GM12872 (cell line): ENCODE data around the gene PRKACB.

Experiments
- TF ChIP-seq, protein P1 (sequence below): IDR thresholded peaks from 3 replicates; pipeline ENCODE4 v1.5.1; 2011; ENCODE audit warnings: low read depth, mild to moderate bottlenecking, low read length, moderate library complexity; ENCODE audit not compliant: insufficient read depth

The PRKACB gene

DNA sequence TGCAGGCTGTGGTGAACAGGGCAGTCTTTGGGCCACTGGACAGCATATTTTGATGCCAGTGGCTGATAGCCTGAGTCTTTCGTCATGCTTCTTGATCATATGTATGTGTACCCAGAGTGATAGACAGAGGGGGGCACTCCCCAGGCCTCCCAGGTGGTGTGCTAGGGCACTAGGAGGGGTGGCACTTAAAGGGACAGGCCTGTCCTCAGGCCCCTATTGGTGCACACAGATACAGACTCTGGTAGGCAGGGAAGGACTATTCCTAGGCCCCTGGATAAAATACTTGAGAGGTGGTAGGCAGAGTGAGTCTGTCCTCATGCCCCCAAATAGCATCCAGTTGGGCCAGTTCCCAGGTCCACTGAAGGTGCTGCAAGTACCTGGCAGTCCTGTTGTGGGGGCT is 80.8 kb downstream of the PRKACB start:
- TF ChIP-seq, protein P1, sequence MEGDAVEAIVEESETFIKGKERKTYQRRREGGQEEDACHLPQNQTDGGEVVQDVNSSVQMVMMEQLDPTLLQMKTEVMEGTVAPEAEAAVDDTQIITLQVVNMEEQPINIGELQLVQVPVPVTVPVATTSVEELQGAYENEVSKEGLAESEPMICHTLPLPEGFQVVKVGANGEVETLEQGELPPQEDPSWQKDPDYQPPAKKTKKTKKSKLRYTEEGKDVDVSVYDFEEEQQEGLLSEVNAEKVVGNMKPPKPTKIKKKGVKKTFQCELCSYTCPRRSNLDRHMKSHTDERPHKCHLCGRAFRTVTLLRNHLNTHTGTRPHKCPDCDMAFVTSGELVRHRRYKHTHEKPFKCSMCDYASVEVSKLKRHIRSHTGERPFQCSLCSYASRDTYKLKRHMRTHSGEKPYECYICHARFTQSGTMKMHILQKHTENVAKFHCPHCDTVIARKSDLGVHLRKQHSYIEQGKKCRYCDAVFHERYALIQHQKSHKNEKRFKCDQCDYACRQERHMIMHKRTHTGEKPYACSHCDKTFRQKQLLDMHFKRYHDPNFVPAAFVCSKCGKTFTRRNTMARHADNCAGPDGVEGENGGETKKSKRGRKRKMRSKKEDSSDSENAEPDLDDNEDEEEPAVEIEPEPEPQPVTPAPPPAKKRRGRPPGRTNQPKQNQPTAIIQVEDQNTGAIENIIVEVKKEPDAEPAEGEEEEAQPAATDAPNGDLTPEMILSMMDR = no peak

DNA sequence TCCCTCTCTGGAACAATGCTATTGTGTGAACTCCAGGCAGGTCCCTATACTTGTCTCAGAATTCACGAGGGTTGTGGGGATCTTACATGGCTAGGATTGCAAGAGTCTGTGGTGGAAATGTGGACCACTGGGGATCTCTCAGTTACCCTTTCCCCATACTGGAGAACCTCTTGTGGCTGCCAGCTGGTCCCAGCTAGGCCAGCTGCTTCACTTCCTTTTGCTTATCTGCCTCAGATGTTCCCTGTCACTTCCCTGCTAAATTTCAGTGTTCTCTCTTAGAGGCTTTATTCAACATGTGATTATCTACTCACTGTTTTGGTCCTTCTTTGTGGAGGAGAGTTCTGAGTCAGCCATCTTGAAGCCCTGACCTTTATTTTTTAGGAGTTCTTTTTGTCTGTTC is 81.6 kb downstream of the PRKACB start:
- TF ChIP-seq, protein P1 = no peak

DNA sequence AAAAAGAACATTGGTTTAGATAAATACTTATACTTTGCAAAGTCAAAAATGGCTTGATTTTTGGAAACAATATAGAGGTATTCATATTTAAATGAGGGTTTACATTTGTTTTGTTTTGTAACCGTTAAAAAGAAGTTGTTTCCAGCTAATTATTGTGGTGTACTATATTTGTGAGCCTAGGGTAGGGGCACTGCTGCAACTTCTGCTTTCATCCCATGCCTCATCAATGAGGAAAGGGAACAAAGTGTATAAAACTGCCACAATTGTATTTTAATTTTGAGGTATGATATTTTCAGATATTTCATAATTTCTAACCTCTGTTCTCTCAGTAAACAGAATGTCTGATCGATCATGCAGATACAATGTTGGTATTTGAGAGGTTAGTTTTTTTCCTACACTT is 92.2 kb downstream of the PRKACB start:
- TF ChIP-seq, protein P1 = no peak

DNA sequence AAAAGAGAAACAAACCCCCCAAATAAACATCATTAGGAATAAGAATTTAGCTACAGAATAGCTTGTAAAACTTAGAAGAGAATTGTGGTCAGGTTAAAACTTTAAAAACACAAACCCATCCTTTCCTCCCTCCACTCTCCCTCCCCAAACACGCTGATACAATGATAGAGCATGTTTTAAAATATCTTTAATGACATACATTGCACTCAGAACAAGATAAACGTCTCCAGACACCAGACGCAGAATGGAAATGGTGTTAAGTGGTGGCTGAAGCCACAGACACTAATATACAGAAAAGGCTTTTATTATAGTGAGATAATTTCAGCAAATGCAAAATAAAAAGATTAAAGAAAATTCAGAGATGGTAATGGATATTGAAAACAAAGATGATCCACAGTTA is 98.6 kb downstream of the PRKACB start:
- TF ChIP-seq, protein P1 = no peak

DNA sequence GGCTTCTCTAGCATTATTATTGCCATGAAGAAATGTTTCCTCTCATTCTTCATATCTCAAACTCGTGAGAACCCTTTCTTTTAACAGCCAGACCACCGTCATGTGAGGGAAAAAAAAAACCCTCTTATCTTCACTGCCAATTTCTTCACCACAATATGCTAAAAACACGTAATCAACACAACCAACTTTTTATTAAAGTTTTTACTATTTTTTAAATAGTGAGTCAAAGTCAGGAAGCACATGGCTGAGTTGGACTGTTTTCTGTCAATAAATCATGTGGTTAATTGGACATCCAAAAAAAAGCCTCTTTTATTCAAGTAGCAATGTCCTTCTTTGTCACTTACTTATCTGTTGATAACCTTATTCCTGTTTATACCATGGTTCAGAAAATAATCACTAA is 101.5 kb downstream of the PRKACB start:
- TF ChIP-seq, protein P1 = no peak

DNA sequence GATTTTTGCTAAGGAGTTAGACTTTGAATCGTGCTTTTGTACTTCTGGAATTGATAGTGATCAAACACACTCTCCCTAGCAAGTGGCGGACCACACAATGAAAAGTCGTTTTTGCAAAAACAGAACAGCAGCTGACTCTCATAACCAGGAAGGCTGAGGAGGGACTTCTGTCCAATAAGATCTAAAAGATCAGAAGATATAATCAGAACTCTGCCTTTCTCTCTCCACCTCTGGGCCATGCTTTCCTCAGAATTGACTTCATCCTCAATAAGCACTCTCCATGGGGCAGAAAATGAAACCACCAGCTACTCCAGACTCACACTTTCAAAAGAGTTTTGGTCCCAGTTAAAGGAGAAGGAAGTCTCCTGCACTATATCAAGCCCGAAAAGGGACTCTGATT is 102.1 kb downstream of the PRKACB start:
- TF ChIP-seq, protein P1 = no peak

DNA sequence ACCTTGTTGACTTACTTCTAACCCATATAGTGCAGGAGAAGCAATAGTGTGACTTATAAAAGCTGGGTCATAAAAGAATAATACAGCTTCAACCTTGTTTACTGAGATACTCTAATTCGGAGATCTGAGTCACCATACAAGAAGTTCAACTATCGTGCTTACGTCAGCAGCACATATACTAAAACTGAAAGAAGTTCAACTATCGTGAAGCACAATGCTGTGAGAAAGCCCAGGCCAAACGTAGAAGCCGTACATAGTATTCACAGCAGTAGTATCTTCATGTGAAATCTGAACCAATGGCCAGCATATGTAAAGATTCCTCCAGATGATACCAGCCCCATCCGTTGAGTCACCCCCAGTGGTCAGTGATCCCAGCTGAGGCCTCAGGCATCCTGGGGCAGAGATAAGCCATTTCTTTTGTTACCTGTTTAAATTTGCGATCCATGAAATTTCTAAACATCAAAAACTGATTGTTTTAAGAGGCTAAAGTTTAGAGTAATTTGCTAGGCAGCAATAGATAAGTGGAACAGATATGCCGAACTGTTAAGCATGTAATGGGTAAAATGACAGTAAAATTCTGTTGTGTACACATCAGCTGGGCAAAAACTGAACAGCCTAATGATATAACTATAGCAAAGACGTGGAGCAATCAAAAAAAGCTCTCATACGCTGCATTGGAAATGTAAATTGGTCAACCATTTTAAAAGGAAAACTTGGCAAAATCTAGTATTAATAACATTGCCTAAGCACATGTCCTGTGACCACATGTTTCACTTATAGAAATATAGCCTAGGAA is 103.6 kb downstream of the PRKACB start:
- TF ChIP-seq, protein P1 = no peak
